Lower lobe of right lung (tissue), 2 donors: ENCODE measurements around the gene RBFOX1. TPM values are rescaled to one million over a fixed set of nuclear protein-coding genes. Genes with fewer than 3 reads are reported as not detected.

Experiments used
- ATAC-seq, 2 donors: fragments of 200-7000 bp; cut with Tn5 transposase; one replicate each; pipeline ENCODE4 v1.9.1; 2020 to 2022; ENCODE audit warnings: mild to moderate bottlenecking in 2 of 2, moderate library complexity in 2 of 2
- DNase-seq: peaks from one replicate; pipeline ENCODE4 v3.0.0-alpha.2; 2020
- H3K27ac ChIP-seq: fragments of 200-600 bp; one replicate; pipeline ENCODE4 v1.8.0; 2022
- H3K27me3 ChIP-seq: fragments of 200-600 bp; one replicate; pipeline ENCODE4 v1.8.0; 2022; ENCODE audit warnings: low read depth
- H3K36me3 ChIP-seq: fragments of 200-600 bp; one replicate; pipeline ENCODE4 v1.8.0; 2022; ENCODE audit warnings: mild to moderate bottlenecking
- H3K4me1 ChIP-seq: fragments of 200-600 bp; one replicate; pipeline ENCODE4 v1.8.0; 2022
- H3K4me3 ChIP-seq: fragments of 200-600 bp; one replicate; pipeline ENCODE4 v1.8.0; 2022; ENCODE audit warnings: mild to moderate bottlenecking
- H3K9me3 ChIP-seq: fragments of 200-600 bp; one replicate; pipeline ENCODE4 v1.8.0; 2022
- CTCF ChIP-seq: fragments of 200-600 bp; IDR thresholded peaks from one replicate; pipeline ENCODE4 v1.8.0; 2022; ENCODE audit warnings: antibody characterized with exemption, mild to moderate bottlenecking
- intact Hi-C: fragments of 100-400 bp; cut with DNase I; formaldehyde crosslinking; loops from one replicate; pipeline ENCODE4 v1.11.0; 2022
- total RNA-seq: library from RNA; stranded (reverse); fragmentation: NEBNext Ultra II Directional; extraction: Animal tissue kit (Norgen Biotek cat#: 25700); gene quantifications from one replicate; pipeline ENCODE4 v1.2.1, GENCODE V29; 2021
- donor health status: DM: no; HTN: yes; CAD: no; lungs with severe emphysema.

The RBFOX1 gene
- total RNA-seq, 1 donor from 2014 or later = not detected

DNA sequence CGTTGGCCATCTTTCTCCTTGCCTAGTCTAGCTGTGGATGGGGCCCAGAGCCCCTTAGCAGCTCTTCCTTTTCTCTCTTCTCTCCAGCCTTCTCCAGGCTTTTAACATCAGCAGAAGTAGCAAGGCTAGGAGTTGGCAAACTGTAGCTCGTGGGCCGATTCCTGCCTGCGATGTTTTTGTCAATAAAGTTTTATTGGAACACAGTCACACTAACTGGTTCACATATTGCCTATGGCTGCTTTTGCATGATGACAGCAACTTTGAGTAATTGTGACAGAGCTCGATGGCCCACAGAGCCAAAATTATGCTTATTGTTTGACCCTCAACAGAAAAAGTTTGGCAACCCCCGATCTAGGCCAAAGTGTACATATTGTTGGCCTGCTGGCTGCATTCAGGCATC is 199.9 kb downstream of the RBFOX1 start:
- intact Hi-C loops = no loop called here
- Histone ChIP-seq H3K4me1 (no peaks in the 10 kb centered on the region), H3K9me3 (no peaks in the 10 kb centered on the region), H3K27me3 (no peaks in the 10 kb centered on the region), H3K4me3 (no peak overlapping the region), H3K36me3 (no peaks in the 10 kb centered on the region), H3K27ac (no peak overlapping the region)
- no peak for TF ChIP-seq CTCF
- no peak for ATAC-seq
- no peak for DNase-seq

GRCh38 chr16:7534749-7535148 is 202.1 kb downstream of the RBFOX1 start:
- ATAC-seq (no peak), DNase-seq (no peak)
- no peak for TF ChIP-seq CTCF
- no peaks in the 10 kb centered on the region for H3K4me1 ChIP-seq
- H3K36me3 ChIP-seq = no peaks in the 10 kb centered on the region
- H3K27ac ChIP-seq = no peak overlapping the region
- intact Hi-C loops = no loop called here
- no peaks in the 10 kb centered on the region for H3K27me3 ChIP-seq
- no peak overlapping the region for H3K4me3 ChIP-seq
- no peaks in the 10 kb centered on the region for H3K9me3 ChIP-seq

DNA sequence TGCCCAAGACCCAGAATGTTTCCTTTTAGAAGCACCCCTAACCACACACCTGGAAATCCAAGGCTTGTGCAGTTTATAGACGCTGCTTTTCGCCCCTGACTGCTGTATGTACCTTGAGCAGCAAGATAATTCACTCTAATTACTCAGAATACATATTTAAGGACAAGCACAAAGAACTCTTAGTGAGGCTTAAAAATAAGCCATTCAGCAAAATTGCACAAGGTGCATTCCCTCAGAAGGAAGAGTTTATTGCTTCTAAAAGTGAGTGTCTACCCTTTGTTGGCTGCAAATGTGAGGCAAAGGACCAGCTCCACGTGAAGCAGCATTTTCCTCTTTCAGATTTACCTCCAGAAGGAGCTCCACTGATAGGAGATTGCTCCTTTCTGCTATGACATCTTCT is 208.4 kb downstream of the RBFOX1 start:
- Histone ChIP-seq H3K4me3 (no peak overlapping the region), H3K36me3 (no peaks in the 10 kb centered on the region), H3K9me3 (no peaks in the 10 kb centered on the region), H3K4me1 (no peaks in the 10 kb centered on the region), H3K27me3 (no peaks in the 10 kb centered on the region), H3K27ac (no peak overlapping the region)
- intact Hi-C loops = no loop called here
- no peak for ATAC-seq
- no peak for DNase-seq
- TF ChIP-seq CTCF = no peak

DNA sequence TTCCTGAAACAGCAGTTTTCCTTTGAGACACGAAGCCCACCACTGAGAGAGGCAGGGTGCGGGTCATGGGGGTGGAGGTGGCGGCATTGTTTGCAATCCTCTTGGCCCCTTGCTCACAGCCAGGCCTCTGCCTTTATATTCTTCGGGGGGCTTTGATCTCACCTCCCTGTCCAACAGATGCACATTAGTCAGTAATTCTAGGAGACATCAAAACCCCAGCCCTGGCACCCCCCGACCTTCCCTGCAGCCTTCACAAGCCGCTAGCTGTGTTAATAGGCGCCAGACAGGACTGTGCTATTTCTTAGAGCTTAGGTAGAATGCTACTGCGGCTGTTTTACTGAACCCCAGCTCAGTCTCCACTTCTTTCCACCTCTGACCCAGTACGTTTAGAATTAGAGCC is 212.6 kb downstream of the RBFOX1 start:
- ATAC-seq (no peak), DNase-seq (no peak)
- intact Hi-C loops = no loop called here
- Histone ChIP-seq H3K36me3 (no peaks in the 10 kb centered on the region), H3K27ac (no peak overlapping the region), H3K9me3 (no peaks in the 10 kb centered on the region), H3K4me3 (no peak overlapping the region), H3K27me3 (no peaks in the 10 kb centered on the region), H3K4me1 (no peaks in the 10 kb centered on the region)
- no peak for TF ChIP-seq CTCF

DNA sequence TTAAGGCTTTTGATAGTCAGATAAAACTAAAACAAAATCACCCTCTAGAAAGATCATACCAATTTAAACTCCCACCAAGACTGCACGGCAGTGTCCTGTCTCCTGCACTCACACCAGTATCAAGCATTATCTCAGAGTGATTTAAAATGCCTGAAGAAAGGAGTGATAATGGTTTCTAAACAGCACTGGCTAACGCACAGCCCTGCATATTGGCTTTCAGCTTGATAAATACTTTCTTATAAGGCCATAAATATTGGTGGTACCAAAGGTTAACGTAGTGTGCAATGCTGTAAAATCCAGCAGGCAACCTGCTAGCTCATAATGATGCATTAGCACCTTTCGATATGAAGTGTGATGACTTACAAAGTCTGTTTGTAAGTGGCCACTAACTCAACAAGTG is 214.3 kb downstream of the RBFOX1 start:
- intact Hi-C loops = no loop called here
- Histone ChIP-seq H3K36me3 (no peaks in the 10 kb centered on the region), H3K4me3 (no peak overlapping the region), H3K9me3 (no peaks in the 10 kb centered on the region), H3K4me1 (no peaks in the 10 kb centered on the region), H3K27ac (no peak overlapping the region), H3K27me3 (no peaks in the 10 kb centered on the region)
- ATAC-seq (no peak), DNase-seq (no peak)
- no peak for TF ChIP-seq CTCF

- intact Hi-C loops = no loop called here
- Histone ChIP-seq H3K27me3 (no peaks in the 10 kb centered on the region), H3K4me1 (no peaks in the 10 kb centered on the region), H3K27ac (no peak overlapping the region), H3K9me3 (no peaks in the 10 kb centered on the region), H3K4me3 (no peak overlapping the region), H3K36me3 (no peaks in the 10 kb centered on the region)
- ATAC-seq (no peak), DNase-seq (no peak)
- no peak for TF ChIP-seq CTCF
These were observed 215.1 kb downstream of the RBFOX1 start for GRCh38 chr16:7547736-7548135.
